Measurements from ENCODE around the gene EDC3.
"Not testable (repeated sequence)": the region's sequence is repeated elsewhere in the genome, so short reads cannot be mapped to it uniquely, and the experiment has no call there.

Gene EDC3

GRCh38 chr15:74648051-74648842, 47.6 kb downstream of the EDC3 start:
- DNase-seq (ENCODE audit: low read depth) = no peak

- no peak for DNase-seq (ENCODE audit: low read depth)
Observed at GRCh38 chr15:74646480-74646879, 49.3 kb downstream of the EDC3 start.

GRCh38 chr15:74643665-74644204, 52.1 kb downstream of the EDC3 start:
- no peak for DNase-seq (ENCODE audit: low read depth)

- peak; percentile 50 for DNase-seq (ENCODE audit: low read depth)
Observed at GRCh38 chr15:74642734-74643664, 52.8 kb downstream of the EDC3 start.

- no peak for DNase-seq (ENCODE audit: low read depth)
Observed at GRCh38 chr15:74642348-74642733, 53.5 kb downstream of the EDC3 start.

- DNase-seq (ENCODE audit: low read depth) = no peak
Observed at GRCh38 chr15:74641151-74641550, 54.7 kb downstream of the EDC3 start.

GRCh38 chr15:74636984-74637383, 58.8 kb downstream of the EDC3 start:
- DNase-seq (ENCODE audit: low read depth) = peak; percentile 42

GRCh38 chr15:74635228-74635627, 60.6 kb downstream of the EDC3 start:
- peak; percentile 53 for DNase-seq (ENCODE audit: low read depth)

GRCh38 chr15:74633781-74634180, 62.0 kb downstream of the EDC3 start:
- no peak for DNase-seq (ENCODE audit: low read depth)

- DNase-seq (ENCODE audit: low read depth) = no peak
Observed at GRCh38 chr15:74632601-74633000, 63.2 kb downstream of the EDC3 start.

GRCh38 chr15:74631935-74632560, 63.8 kb downstream of the EDC3 start:
- DNase-seq (ENCODE audit: low read depth) = peak; percentile 37

GRCh38 chr15:74631408-74631807, 64.4 kb downstream of the EDC3 start:
- no peak for DNase-seq (ENCODE audit: low read depth)

- DNase-seq (ENCODE audit: low read depth) = no peak
Observed at GRCh38 chr15:74631087-74631385, 64.8 kb downstream of the EDC3 start.

GRCh38 chr15:74630284-74631086, 65.3 kb downstream of the EDC3 start:
- DNase-seq (ENCODE audit: low read depth) = no peak

- not testable (repeated sequence) for DNase-seq (ENCODE audit: low read depth)
Observed at GRCh38 chr15:74629696-74630095, 66.1 kb downstream of the EDC3 start.

- no peak for DNase-seq (ENCODE audit: low read depth)
Observed at GRCh38 chr15:74628949-74629348, 66.9 kb downstream of the EDC3 start.

GRCh38 chr15:74628199-74628598, 67.6 kb downstream of the EDC3 start:
- no peak for DNase-seq (ENCODE audit: low read depth)

GRCh38 chr15:74627766-74628165, 68.1 kb downstream of the EDC3 start:
- no peak for DNase-seq (ENCODE audit: low read depth)

- no peak for DNase-seq (ENCODE audit: low read depth)
Observed at GRCh38 chr15:74626752-74627692, 68.8 kb downstream of the EDC3 start.

- DNase-seq (ENCODE audit: low read depth) = no peak
Observed at GRCh38 chr15:74626336-74626735, 69.5 kb downstream of the EDC3 start.

- no peak for DNase-seq (ENCODE audit: low read depth)
Observed at GRCh38 chr15:74625693-74626092, 70.1 kb downstream of the EDC3 start.

Measured in amniotic epithelial cell (primary cell).